Measurements from ENCODE around the gene PTGIS.

- TF ChIP-seq POLR2AphosphoS5 (IDR thresholded peaks at IDR 0.05): no peak
- no peak for TF ChIP-seq EP300 (IDR thresholded peaks at IDR 0.05)
- TF ChIP-seq CTCF (IDR thresholded peaks at IDR 0.05): no peak
Observed at GRCh38 chr20:49466114-49466912, 101.6 kb downstream of the PTGIS start.

Data from gastroesophageal sphincter (tissue), 3 donors.